Peyer's patch (tissue), 4 donors: ENCODE measurements around the gene PAK1IP1.

Experiments used
- CTCF ChIP-seq, 6 experiments: fragments of 450-650 bp in 4 of 6; fragments of 200-600 bp in 2 of 6; sonication (generic) in 1 of 6; IDR thresholded peaks; one replicate each; pipeline ENCODE4 v1.5.1; 2017 to 2019; ENCODE audit warnings: antibody characterized with exemption in 6 of 6, mild to moderate bottlenecking in 3 of 6, moderate library complexity in 1 of 6
- POLR2A ChIP-seq, 2 donors: fragments of 450-650 bp; IDR thresholded peaks; one replicate each; pipeline ENCODE4 v1.5.1; 2017; ENCODE audit warnings: antibody characterized with exemption in 2 of 2, mild to moderate bottlenecking in 2 of 2, moderate library complexity in 2 of 2

DNA sequence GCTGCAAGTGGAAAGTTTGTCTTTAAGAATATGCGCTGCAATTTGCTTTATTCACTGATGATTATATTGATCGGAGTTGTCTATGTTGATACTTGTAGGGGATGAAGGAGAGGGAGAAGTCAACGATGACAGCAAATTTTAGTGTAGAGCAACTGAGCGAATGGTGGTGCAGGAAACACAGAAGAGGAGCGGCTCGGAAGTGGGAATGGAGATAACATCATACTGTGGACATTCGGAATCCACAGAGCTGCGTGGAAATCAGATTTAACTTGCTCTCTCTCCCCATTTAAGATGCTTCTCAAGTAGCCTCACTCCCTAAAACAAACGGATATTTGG lies 52.1 kb downstream of the PAK1IP1 start:
- TF ChIP-seq CTCF (IDR thresholded peaks at IDR 0.05), result no peak
- TF ChIP-seq POLR2A (IDR thresholded peaks at IDR 0.05), result no peak
